GM21786 (cell line): ENCODE data around the gene TNIP1.

ENCODE experiments used
- ATAC-seq: cut with Tn5 transposase; IDR thresholded peaks from one replicate; pipeline ENCODE4 v1.9.1; 2021; ENCODE audit not compliant: unreplicated experiment

TNIP1 gene

DNA sequence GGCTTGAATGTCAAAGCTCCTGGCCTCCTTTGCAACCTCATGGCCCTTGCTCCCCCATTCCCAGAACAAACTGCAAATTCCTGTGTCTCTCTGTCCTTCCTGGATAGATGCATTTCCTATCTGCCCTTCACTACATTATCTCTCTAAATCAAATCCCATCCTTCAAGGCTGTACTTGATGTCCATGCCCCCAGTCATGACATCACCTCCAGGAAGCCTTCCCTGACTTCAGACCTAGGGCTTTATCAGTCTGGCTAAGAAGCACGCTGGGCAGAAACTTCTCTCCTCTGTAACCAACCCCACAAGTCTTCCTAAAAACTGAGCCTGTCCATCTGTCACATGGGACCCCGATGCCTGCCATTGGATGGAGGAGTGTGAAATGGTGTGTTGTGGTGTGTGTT is 25.7 kb upstream of the TNIP1 start:
- ATAC-seq: no peak

DNA sequence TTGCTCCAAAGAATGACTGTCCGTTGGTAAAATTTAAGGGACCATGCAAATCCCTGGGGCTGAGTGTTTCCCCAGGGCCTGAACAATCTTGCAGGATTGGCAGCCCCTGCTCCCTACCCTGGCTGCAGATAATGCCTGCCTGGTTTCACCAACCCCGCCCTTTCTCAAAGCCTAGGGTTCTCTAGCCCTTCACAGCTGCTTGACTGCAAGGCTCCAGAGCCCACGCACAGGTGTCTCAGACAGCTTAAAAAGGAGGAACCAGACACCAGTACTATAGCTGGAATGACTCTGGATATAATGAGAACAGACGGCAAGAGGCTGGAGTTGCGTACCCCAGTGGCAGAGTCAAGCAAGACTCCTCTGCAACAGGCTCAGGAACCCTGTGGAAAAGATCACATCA is 25.2 kb upstream of the TNIP1 start:
- no peak for ATAC-seq

DNA sequence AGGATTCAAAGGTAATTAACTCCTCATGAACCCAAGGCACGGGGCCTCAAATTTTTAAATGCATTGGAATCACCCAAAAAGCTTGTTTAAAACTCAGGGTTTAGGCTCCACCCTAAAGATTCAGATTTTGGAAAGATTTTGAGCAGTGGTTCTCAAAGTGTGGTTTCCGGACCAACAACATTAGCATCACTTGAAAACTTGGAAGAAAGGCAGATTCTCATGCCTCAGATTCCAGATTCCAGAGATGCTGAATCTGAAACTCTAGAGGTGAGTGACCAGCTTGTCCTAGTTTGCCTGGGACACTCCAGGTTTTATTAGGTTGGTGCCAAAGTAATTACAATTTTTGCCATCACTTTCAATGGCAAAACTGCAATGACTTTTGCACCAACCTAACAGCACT is 24.7 kb upstream of the TNIP1 start:
- no peak for ATAC-seq

DNA sequence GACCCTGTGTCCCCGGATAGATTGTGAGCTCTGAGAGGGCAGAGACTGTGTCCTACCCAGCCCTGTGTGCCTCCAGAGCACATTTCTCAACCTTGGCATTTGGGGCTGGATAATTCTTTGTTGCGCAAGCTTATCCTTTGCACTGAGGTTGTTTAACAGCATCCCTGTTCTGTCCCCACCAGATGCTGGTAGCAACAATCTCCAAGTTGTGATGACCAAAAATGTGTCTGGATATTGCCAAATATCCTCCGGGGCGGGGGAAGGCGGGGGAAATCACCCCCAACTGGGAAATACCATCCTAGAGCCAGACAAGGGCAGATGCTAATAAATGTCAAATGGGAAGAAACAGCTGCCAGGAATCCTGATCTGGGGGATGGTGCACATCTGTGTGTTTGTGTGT is 24.0 kb upstream of the TNIP1 start:
- no peak for ATAC-seq

DNA sequence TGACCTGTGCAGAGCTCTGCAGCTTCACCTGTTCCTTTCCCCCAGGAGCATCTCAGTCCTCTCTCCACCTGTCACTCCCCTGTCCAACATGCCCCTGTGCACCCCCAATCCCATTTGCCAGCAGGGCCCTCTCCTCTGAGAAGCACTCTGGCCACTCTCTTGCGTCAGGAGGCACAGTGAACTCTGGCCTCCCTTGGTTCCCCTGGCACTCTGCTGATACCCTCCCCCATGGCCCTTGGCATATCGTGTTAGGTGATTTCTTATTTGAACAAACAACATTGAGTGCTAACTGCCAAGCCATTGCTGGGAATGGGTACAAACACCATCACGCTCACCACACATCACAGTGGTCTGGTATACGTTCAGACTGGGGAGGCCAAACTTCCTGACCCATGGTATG is 20.9 kb upstream of the TNIP1 start:
- no peak for ATAC-seq

DNA sequence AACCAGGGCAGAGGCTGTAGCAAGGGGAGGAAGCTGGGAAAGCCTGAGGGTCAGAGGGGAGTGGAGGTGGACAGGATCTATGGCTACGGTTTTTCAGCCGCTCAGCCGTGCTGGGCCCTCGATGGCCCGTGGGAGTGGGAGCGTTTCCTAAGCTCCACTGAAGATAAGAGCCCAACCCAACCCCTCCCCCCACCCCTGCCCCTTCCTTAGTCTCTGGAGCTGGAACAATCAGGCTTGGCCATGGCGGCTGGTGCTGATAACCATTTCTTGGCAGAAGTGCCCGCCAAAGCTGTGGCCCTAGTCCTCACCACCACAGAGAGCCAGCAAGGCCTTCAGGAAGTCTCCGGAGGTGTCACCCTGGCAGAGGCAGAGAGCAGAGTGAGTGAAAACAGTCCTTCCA is 20.3 kb upstream of the TNIP1 start:
- ATAC-seq: no peak

DNA sequence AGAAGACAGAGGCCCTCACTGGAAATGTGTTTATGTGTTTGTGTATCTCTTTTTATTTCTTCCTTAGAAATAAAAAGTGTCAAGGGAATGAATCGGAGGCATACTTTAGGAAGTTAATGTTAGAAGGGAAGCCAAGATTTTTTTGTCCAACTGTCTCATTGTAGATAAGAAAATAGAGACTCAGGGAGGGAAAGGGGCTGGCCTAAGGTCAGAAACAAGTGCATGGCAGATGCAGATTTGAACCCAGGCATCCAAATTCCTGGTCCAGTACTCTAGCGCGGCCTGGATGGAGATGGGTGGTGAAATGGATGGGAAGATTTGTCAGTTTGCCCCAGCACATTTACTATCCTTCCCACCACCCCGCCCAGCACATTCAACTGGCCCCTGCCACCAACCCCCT is 19.8 kb upstream of the TNIP1 start:
- no peak for ATAC-seq

DNA sequence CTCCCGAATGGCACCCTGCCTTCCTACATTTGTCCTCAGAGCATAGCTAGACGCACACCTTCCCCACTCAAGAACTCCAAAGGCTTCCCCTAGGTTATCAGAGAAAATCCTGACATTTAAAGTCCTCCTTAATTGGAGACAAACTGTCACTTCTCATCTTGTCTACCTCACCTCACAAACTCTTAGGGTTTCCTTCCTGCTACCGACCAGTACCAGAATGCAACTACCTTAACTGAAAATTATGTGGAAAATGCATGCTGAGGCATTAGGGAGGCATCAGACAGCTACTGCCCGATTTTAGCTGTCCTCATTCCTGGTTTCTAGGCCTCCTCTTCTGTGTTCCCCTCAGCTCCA is 17.9 kb upstream of the TNIP1 start:
- no peak for ATAC-seq

DNA sequence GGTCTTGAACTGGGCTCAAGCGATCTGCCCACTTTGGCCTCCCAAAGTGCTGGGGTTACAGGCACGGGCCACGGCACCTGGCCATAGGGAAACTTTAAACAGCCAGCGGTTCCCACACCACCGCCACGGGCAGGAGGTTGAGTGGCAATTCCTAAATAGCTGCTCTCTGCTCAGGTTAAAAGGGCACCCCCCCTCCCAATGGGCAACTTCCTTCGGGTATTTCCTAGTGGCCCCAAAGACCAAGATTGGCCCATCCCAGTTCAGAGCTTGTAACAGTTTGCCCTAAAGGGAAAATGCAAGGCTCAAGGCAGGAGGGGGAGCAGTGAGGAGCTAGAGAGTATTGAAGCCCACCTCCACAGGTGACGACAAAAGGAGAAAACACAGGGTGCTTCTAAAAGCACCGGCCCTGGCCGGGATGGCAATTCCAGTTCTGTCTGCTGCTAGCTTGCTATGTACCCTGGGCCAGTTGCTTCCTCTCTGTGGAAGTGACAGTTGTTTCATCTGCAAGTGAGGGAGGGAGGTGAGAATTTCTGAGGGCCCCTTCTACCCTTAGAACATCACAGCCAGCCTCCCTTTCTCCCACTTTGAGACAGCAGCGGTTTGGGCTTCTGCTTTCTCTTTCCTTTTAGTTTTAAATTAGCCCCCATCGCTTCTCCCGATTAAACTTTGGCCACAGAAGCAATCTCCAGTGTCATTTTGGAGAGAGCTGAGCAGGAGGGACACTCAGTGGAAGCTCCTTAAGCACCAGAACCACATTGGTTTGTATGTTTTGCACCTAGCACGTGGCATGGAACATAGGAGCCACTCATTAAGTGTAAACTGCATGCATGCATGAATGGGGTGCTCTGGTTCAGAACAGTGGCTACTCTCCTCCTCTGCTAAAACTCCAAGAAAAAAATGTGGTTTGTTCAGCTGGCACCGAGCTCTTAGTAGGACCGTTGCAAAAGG is 17.3 kb upstream of the TNIP1 start:
- peak; percentile 48 for ATAC-seq

DNA sequence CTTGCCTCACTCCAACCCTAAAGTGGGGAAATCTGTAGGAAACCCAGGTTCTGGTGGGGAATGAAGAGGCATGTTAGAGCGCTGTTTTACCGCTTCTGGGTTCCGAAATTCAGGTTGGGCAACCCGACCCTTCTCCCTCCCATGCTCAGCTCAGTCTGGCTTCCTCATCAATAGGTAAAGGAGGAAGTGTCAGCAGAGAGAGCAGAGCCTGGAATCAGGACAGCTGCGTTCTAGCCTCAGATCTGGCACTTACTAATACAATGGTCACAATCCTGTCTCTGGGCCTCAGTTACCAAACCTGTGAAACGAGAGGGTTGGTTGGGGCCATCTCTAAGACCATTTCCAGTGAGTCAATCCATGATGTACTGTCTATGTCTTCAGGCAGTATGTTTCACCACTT is 16.2 kb upstream of the TNIP1 start:
- ATAC-seq: no peak

DNA sequence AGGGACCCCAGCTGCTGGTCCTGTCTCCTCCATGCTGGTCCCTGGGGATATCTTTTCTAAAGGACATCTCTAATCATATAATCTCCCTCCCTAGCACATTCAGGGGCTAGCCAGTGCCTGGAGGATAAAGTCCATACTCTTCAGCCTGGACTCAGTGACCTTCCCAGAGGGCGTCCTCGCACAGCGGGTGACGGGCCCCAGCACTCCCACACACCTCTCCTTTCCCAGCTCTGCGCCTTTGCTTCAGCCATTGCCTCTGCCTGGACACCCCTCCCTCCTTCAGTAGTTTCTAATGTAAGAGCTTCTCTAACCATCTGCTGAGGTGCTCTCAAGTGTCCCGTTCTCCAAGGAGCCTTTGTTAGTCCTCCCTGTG is 15.2 kb upstream of the TNIP1 start:
- ATAC-seq: no peak

DNA sequence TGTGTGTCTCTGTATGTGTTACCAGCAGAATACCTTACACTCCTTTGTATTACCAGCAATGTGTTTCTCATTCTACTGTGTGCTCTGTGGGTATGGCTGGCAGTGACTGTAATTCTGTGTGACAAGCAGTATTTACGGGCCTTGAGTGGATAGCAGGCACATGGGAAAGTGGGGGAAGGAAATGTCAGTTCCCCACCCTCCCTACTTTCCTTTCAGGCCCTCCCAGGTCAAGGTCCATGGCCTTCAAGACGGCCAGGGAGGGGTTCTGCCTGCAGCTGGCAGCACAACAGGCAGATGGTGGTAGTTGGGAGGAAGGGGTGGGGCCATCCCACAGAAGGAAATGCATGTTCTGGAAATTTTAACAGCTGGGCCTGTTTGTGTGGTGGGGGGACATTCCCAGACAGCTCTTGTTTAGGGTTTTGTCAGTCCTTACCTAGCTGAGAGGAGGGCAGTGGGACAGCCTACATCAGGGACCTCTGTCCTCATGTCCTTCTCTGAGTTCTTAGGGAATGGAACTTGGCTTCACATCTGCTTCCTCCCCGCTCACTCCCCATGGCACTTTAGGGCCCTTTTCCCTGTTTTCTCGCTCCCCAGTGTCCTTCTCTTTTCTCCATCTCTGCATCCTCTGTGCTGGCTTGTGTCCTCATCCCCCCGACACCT is 14.6 kb upstream of the TNIP1 start:
- no peak for ATAC-seq

DNA sequence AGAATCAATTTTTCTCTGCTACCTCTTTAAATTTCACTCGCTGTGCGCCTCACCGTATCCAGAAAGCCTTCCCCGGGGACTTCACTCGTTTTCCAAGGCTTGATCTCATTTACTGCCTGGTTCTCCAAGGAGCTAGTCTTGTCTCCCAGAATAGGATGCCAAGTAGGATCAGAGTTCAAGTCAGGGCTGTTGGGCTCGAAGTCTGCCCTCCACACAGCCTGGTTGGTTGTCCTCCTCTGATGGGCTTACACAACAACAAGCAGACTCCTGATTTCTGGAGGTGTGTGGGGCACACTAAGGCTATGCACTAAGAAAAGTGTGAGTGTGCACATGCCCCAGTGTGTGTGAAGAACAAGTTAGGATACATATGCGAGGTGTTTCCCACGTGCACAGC is 14.0 kb upstream of the TNIP1 start:
- ATAC-seq: no peak

DNA sequence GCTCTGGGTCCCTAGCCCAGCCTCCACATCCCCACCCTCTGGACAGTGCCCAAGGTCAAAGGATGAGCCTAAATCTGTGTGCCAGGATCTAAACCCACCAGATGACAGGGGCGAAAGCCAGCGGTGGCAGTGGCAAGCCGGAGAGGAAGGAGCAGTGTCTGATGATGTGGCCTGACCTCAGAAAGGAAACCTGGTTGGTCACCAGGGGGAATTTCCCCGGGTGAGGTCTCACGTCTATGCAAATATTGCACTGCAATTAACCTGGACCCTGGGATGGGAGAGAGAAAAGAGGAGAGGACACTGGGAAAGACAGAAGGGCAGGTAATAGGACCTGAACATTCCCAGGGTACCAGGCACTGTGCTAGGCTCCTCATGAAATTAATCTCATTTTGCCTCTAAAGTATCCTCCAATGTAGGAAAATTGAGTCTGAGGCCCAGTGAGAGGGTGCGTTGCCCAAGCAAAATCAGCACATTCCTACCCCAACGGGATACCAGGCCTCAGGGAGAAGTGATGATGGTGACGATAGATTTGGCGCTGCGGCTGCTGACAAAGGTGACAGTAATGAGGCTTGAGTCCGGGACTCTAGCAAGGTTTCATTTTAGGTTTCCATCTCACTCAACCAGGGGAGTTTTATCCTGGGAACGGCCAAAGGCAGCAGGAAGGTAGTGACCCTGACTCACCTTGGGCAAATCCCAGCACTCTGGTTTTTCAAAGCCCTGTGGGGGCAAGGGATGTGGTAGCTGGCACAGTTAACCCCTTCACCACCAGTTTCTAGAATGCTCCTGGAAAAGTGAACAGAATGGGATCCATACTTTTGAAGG is 13.4 kb upstream of the TNIP1 start:
- ATAC-seq: peak; percentile 73

DNA sequence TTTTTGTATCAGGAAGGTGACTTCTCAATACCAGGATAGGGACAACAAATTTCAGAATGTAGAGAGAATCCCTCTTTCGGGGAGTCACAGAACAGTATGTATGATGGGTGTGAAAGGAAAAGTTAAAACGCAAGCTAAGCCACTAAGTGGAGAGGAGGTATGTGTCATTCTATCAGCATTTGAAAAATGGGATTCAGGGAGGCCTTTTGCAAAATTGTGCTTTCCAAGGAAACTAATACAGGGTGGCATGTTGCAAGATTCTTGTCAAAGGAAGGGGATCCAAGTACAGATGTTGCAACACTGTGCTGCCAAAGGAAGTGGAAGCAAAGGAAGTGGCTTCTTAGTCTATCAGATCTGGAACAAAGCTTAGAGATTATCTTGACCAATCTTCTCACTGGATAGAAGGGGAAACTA is 12.6 kb upstream of the TNIP1 start:
- peak; percentile 0 for ATAC-seq

DNA sequence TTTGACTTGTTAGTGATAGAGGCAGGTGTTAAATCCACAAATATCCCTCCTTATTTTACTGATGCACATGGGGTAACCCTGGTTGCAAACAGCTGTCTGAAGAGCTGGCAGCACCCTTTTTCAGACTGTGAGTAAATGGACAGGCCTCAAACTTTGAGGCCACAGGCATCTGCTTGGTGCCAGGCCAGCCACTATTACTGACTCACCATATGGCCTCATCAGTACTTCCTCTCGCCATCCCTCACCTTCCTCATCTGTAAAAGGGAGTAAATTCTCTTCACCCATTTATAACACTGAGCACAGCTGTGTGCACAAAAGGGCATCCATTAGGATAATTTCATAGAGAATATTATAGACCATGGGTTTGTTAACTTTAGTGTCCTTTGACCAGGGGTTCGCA is 11.9 kb upstream of the TNIP1 start:
- ATAC-seq: no peak

DNA sequence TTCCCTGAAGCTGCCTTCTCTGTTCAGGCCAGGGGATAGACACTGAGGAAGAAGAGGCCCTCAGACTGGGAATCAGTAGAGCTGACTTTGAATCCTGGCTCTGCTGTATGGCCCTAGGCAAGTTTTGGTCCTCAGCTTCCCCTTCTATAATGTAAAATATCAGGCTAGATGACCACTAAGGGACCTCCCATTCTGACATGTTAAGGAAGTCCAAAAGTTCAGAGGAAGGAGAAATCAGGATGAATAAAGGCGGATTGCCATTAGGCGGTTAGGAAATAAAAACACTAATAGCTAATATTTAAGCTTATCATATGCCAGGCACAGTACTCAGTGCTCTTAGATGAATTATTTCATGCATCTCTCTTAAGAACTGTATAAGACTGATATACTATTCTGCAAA is 8.9 kb upstream of the TNIP1 start:
- no peak for ATAC-seq

DNA sequence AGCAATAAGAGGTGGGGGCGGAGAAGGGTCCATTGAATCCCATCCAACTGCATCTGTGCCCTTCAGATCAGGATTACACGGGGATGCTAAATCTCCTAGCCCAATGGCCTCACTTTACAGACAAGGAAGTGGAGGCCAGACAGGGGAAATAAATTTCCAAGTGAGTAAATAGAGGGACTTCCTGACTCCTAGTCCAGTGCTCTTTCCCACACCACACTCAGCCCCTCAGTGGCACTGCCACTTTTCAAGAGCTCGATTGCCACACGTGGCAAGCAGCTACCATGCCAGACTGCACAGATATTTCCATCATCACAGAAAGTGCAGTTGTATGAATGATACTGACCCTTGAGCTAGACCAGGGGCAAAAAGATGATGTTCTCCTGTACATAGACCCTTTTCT is 8.2 kb upstream of the TNIP1 start:
- ATAC-seq: no peak

DNA sequence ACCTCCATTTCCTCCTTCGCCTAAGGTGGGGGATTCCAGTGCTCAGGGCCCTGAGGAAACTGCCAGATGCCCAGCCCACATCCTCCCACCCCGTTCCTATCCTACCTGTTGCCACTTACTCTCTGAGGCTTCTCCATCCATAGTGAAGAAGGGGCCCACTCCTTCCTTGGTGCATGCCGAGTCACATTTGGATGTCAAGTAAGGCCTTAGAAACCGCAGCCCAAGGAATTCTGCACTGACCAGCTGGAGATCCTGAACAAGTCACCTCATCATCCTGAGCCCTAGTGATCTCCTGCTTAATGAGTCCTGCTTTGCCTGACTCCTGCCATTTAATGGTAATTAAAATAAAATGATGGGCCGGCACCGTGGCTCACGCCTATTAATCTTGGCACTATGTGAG is 6.7 kb upstream of the TNIP1 start:
- no peak for ATAC-seq

DNA sequence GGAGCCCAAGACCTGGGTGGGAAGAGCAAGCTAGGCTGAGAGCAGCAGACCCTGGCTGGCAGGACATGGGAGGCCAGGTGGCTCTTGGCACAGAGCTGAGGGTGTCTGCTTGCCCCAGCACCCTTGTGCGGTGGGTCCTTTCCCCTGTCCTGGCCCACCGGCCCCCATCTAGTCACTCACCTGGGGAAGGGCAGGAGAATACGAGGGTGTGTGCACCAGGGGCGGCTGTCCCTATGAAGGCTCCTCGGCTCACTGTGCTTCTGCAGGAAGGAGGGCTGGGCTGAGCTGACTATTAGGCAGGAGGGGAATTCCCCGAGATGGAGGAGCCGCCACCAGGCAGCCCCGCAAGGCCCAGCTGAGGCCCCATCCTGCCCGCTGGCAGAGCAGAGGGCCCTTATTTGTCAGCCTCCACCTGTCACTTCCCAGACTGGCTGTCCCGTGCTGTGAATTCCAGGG is 6.1 kb upstream of the TNIP1 start:
- ATAC-seq: peak; percentile 72

DNA sequence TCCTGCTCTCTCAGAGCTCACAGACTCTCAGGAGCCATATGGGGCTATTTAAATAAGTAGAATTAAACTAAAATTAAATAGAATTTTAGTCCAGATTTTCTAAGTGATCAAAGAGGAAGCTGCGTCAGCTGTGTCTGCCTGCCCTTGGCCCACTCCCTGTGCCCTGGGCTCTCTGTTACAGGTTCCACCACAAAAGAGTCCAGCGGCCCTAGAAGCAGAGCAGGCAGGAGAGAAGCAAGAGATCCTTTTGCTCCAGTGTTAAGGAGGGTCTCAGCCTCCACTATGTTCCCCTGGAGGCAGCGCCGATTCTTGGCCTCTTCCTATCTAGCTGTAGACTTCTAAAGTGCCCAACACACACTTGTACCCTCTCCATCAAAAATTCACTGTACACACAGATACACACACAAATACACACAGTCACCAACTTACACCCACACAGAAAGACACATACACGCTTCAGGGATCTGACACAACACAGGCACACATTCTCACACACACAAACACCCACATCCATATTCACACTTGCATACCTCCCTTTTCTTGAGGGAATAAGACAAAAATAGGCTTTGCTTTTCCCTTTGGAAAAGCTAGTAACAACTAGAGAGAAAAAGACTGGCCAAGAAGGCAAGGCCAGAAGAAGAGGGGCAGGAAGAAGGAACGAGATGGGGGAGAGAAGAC is 5.5 kb upstream of the TNIP1 start:
- ATAC-seq: no peak
